GM19025 (cell line): ENCODE results near the gene PLS1.
"Not testable (repeated sequence)": the region's sequence is repeated elsewhere in the genome, so short reads cannot be mapped to it uniquely, and the experiment has no call there.

Experiments
- ATAC-seq: cut with Tn5 transposase; IDR thresholded peaks from one replicate; pipeline ENCODE4 v1.9.1; 2021; ENCODE audit warnings: mild to moderate bottlenecking, low read depth, moderate library complexity; ENCODE audit not compliant: unreplicated experiment

The PLS1 gene

DNA sequence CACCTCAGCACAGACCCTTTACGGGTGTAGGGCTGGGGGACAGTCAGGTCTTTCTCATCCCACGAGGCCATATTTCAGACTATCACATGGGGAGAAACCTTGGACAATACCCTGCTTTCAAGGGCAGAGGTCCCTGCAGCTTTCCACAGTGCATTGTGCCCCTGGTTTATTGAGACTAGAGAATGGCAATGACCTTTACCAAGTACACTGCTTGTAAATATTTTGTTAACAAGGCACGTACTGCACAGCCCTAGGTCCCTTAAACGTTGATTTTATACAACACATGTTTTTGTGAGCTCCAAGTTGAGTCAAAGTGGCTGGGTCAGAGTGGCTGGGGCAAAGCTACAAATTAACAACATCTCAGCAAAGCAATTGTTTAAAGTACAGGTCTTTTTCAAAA, 156.4 kb downstream of the PLS1 start:
- not testable (repeated sequence) for ATAC-seq

GRCh38 chr3:142754494-142754893, 158.3 kb downstream of the PLS1 start:
- no peak for ATAC-seq
